DOHH2 (cell line): ENCODE results near the gene TTC34.

Experiments
- CTCF ChIP-seq: fragments of 200-600 bp; sonication (generic); IDR thresholded peaks from one replicate; pipeline ENCODE4 v1.5.1; 2014; ENCODE audit warnings: antibody characterized with exemption, mild to moderate bottlenecking, low read depth, low read length; ENCODE audit not compliant: poor library complexity, severe bottlenecking
- EZH2phosphoT487 ChIP-seq: fragments of 200-600 bp; sonication (generic); IDR thresholded peaks from 2 replicates; pipeline ENCODE4 v1.6.1; 2017; ENCODE audit warnings: borderline replicate concordance, mild to moderate bottlenecking, antibody characterized with exemption, low read length, moderate library complexity, mixed read lengths

GRCh38 chr1:2823921-2824610, 22.6 kb upstream of the TTC34 start:
- TF ChIP-seq CTCF, result no peak
- no peak for TF ChIP-seq EZH2phosphoT487
